ENCODE measurements around the gene BCL11B.

BCL11B gene

GRCh38 chr14:99158646-99159165, 113.3 kb downstream of the BCL11B start:
- no peak for DNase-seq (ENCODE audit: low spot score)

GRCh38 chr14:99158150-99158549, 113.8 kb downstream of the BCL11B start:
- no peak for DNase-seq (ENCODE audit: low spot score)

GRCh38 chr14:99157676-99158075, 114.3 kb downstream of the BCL11B start:
- DNase-seq (ENCODE audit: low spot score): no peak

- no peak for DNase-seq (ENCODE audit: low spot score)
Measured at GRCh38 chr14:99157246-99157645, 114.8 kb downstream of the BCL11B start.

GRCh38 chr14:99156814-99157213, 115.2 kb downstream of the BCL11B start:
- DNase-seq (ENCODE audit: low spot score): no peak

- DNase-seq (ENCODE audit: low spot score): no peak
Measured at GRCh38 chr14:99156090-99156425, 115.9 kb downstream of the BCL11B start.

GRCh38 chr14:99155173-99156089, 116.6 kb downstream of the BCL11B start:
- no peak for DNase-seq (ENCODE audit: low spot score)

- no peak for DNase-seq (ENCODE audit: low spot score)
Measured at GRCh38 chr14:99150236-99150635, 121.8 kb downstream of the BCL11B start.

- DNase-seq (ENCODE audit: low spot score): no peak
Measured at GRCh38 chr14:99148861-99149610, 123.0 kb downstream of the BCL11B start.

GRCh38 chr14:99148131-99148530, 123.9 kb downstream of the BCL11B start:
- DNase-seq (ENCODE audit: low spot score): no peak

GRCh38 chr14:99147366-99147740, 124.6 kb downstream of the BCL11B start:
- DNase-seq (ENCODE audit: low spot score): no peak

- no peak for DNase-seq (ENCODE audit: low spot score)
Measured at GRCh38 chr14:99146616-99147365, 125.2 kb downstream of the BCL11B start.

GRCh38 chr14:99145307-99145706, 126.7 kb downstream of the BCL11B start:
- no peak for DNase-seq (ENCODE audit: low spot score)

- no peak for DNase-seq (ENCODE audit: low spot score)
Measured at GRCh38 chr14:99143793-99144192, 128.2 kb downstream of the BCL11B start.

- no peak for DNase-seq (ENCODE audit: low spot score)
Measured at GRCh38 chr14:99143126-99143525, 128.9 kb downstream of the BCL11B start.

- DNase-seq (ENCODE audit: low spot score): no peak
Measured at GRCh38 chr14:99141236-99141635, 130.8 kb downstream of the BCL11B start.

GRCh38 chr14:99138999-99139865, 132.8 kb downstream of the BCL11B start:
- DNase-seq (ENCODE audit: low spot score): no peak

- DNase-seq (ENCODE audit: low spot score): no peak
Measured at GRCh38 chr14:99137913-99138571, 134.0 kb downstream of the BCL11B start.

GRCh38 chr14:99137001-99137700, 134.8 kb downstream of the BCL11B start:
- DNase-seq (ENCODE audit: low spot score): no peak

- DNase-seq (ENCODE audit: low spot score): no peak
Measured at GRCh38 chr14:99136401-99136800, 135.6 kb downstream of the BCL11B start.
